ENCODE results near the gene CDC5L. TPM values are rescaled to one million over a fixed set of nuclear protein-coding genes. Genes with fewer than 3 reads are reported as not detected.

Gene CDC5L
- total RNA-seq, 1 donor from 2014 or later, result 20.2 TPM

GRCh38 chr6:44451803-44452695 lies 64.5 kb downstream of the CDC5L start:
- intact Hi-C loops (cut with micrococcal nuclease), result no loop called here
- ATAC-seq (ENCODE audit: low read depth) (no peak), DNase-seq (no peak)
- no peaks in the 10 kb centered on the region for H3K27me3 Mint-ChIP-seq
- no peak overlapping the region for H3K4me3 Mint-ChIP-seq
- H3K27ac Mint-ChIP-seq, result no peak overlapping the region
- ChIA-PET CTCF (no interaction called here), POLR2A (no interaction called here)
- H3K36me3 Mint-ChIP-seq (ENCODE audit: low read depth), result peaks cover 41% of the 10 kb centered on the region
- H3K9me3 Mint-ChIP-seq, result no peaks in the 10 kb centered on the region
- TF ChIP-seq CTCF (IDR thresholded peaks at IDR 0.05), result no peak
- H3K4me1 Mint-ChIP-seq, result no peaks in the 10 kb centered on the region

GRCh38 chr6:44452725-44453124 lies 65.2 kb downstream of the CDC5L start:
- no peak overlapping the region for H3K4me3 Mint-ChIP-seq
- intact Hi-C loops (cut with micrococcal nuclease), result no loop called here
- ATAC-seq (ENCODE audit: low read depth) (no peak), DNase-seq (no peak)
- CTCF ChIA-PET, result no interaction called here
- no peaks in the 10 kb centered on the region for H3K27me3 Mint-ChIP-seq
- no peak for TF ChIP-seq CTCF (IDR thresholded peaks at IDR 0.05)
- H3K9me3 Mint-ChIP-seq, result no peaks in the 10 kb centered on the region
- H3K27ac Mint-ChIP-seq, result no peak overlapping the region
- H3K4me1 Mint-ChIP-seq, result no peaks in the 10 kb centered on the region
- POLR2A ChIA-PET, result no interaction called here
- peaks cover 34% of the 10 kb centered on the region for H3K36me3 Mint-ChIP-seq (ENCODE audit: low read depth)

- Mint-ChIP-seq H3K4me1 (no peaks in the 10 kb centered on the region), H3K36me3 (ENCODE audit: low read depth) (peaks cover 30% of the 10 kb centered on the region), H3K9me3 (no peaks in the 10 kb centered on the region), H3K27ac (no peak overlapping the region), H3K4me3 (no peak overlapping the region), H3K27me3 (peaks cover 3% of the 10 kb centered on the region)
- POLR2A ChIA-PET, result no interaction called here
- ATAC-seq (ENCODE audit: low read depth) (no peak), DNase-seq (no peak)
- CTCF ChIA-PET, result no interaction called here
- intact Hi-C loops (cut with micrococcal nuclease), result no loop called here
- no peak for TF ChIP-seq CTCF (IDR thresholded peaks at IDR 0.05)
Observed at GRCh38 chr6:44453146-44453545, 65.6 kb downstream of the CDC5L start.

GRCh38 chr6:44454198-44454597 lies 66.7 kb downstream of the CDC5L start:
- POLR2A ChIA-PET, result no interaction called here
- H3K9me3 Mint-ChIP-seq, result no peaks in the 10 kb centered on the region

More at GRCh38 chr6:44454198-44454597, 66.7 kb downstream of the CDC5L start:
- Mint-ChIP-seq H3K4me3 (no peak overlapping the region), H3K27me3 (peaks cover 3% of the 10 kb centered on the region), H3K4me1 (no peaks in the 10 kb centered on the region), H3K36me3 (ENCODE audit: low read depth) (peaks cover 24% of the 10 kb centered on the region), H3K27ac (no peak overlapping the region)
- DNase-seq, result no peak
- intact Hi-C loops (cut with micrococcal nuclease), result no loop called here
- CTCF ChIA-PET, result interaction anchor here (1.9 to 2.9 kb wide), 2 partner anchors 17 to 23 kb away, joined by 5 to 11 read pairs; no protein-coding TSS in a partner anchor
- no peak for TF ChIP-seq CTCF (IDR thresholded peaks at IDR 0.05)
- ATAC-seq (ENCODE audit: low read depth), result no peak

Measured in activated B cell treated with CpG ODN at 0.5 μM for 24 hours (primary cell).